Transverse colon (tissue), 4 donors: Measurements from ENCODE around the gene EMC9. TPM values are rescaled to one million over a fixed set of nuclear protein-coding genes. Genes with fewer than 3 reads are reported as not detected.

Source experiments
- DNase-seq: peaks from one replicate; pipeline ENCODE4 v3.0.0-alpha.2; 2019
- H3K27ac ChIP-seq, 4 donors: fragments of 200-600 bp; sonication (generic); 2 replicates each; pipeline ENCODE4 v1.5.1; 2016 to 2018; ENCODE audit warnings: inconsistent platforms in 4 of 4
- H3K27me3 ChIP-seq: fragments of 200-600 bp; sonication (generic); 2 replicates; pipeline ENCODE4 v1.5.1; 2017; ENCODE audit warnings: inconsistent platforms
- H3K36me3 ChIP-seq, 4 donors: fragments of 200-600 bp; sonication (generic); 2 replicates each; pipeline ENCODE4 v1.5.1; 2017 to 2019; ENCODE audit warnings: inconsistent platforms in 4 of 4
- H3K4me1 ChIP-seq, 4 donors: fragments of 200-600 bp; sonication (generic); 2 replicates each; pipeline ENCODE4 v1.5.1; 2017 to 2020; ENCODE audit warnings: inconsistent platforms in 4 of 4
- H3K4me3 ChIP-seq, 4 donors: fragments of 200-600 bp; sonication (generic); 1 replicate in 1 of 4; 2 replicates in 3 of 4; pipeline versions ENCODE4 v1.5.1 to v1.6.1; 2017 to 2019; ENCODE audit warnings: inconsistent platforms in 4 of 4
- H3K9me3 ChIP-seq, 2 donors: fragments of 200-600 bp; sonication (generic); 2 replicates each; pipeline ENCODE4 v1.5.1; 2017 to 2019; ENCODE audit warnings: inconsistent platforms in 2 of 2
- CTCF ChIP-seq, 5 experiments: fragments of 200-600 bp in 3 of 5; fragments of 450-650 bp in 2 of 5; sonication (generic) in 3 of 5; IDR thresholded peaks; 1 replicate in 2 of 5; 2 replicates in 3 of 5; pipeline ENCODE4 v1.5.1; 2016 to 2017; ENCODE audit warnings: antibody characterized with exemption in 5 of 5, inconsistent platforms in 3 of 5, mild to moderate bottlenecking in 2 of 5, moderate library complexity in 1 of 5
- EP300 ChIP-seq: sonication (generic); formaldehyde crosslinking; IDR thresholded peaks from one replicate; pipeline ENCODE4 v1.6.1; 2017; ENCODE audit warnings: antibody characterized with exemption, low read depth
- POLR2A ChIP-seq: fragments of 450-650 bp; IDR thresholded peaks from one replicate; pipeline ENCODE4 v1.6.1; 2016; ENCODE audit warnings: antibody characterized with exemption, mild to moderate bottlenecking, moderate library complexity
- POLR2AphosphoS5 ChIP-seq, 3 donors: sonication (generic); formaldehyde crosslinking; IDR thresholded peaks; one replicate each; pipeline ENCODE4 v1.6.1; 2016; ENCODE audit warnings: antibody characterized with exemption in 3 of 3
- WGBS, 2 donors: methylation state at CpG; one replicate each; pipeline ENCODE4 v1.1.5; 2018; ENCODE audit warnings: low coverage in 1 of 2; 5-methylcytosine and 5-hydroxymethylcytosine counted together
- in situ Hi-C, 4 donors: fragments of 200-750 bp; cut with MboI; loops; one replicate each; pipeline versions ENCODE4 v1.15.0 to v1.15.1; 2017; ENCODE audit warnings: low sequenced_read_pairs in 3 of 4, low pct_ligation_motif_present in 1 of 4, low pct_unique_long_range_greater_than_20kb in 1 of 4
- intact Hi-C: fragments of 100-400 bp; cut with DNase I; formaldehyde crosslinking; loops from one replicate; pipeline ENCODE4 v1.15.1; 2023; ENCODE audit warnings: low total_unique reads
- total RNA-seq, 4 donors: library from RNA; depleted of rRNA; stranded (reverse); fragments of >200 nt; gene quantifications; one replicate each; pipeline ENCODE4 v1.1.0, GENCODE V29; 2016

EMC9 gene
- total RNA-seq, 4 donors from 2014 or later = 2.2 to 15.4 (median 12.3) TPM; not detected in 1

DNA sequence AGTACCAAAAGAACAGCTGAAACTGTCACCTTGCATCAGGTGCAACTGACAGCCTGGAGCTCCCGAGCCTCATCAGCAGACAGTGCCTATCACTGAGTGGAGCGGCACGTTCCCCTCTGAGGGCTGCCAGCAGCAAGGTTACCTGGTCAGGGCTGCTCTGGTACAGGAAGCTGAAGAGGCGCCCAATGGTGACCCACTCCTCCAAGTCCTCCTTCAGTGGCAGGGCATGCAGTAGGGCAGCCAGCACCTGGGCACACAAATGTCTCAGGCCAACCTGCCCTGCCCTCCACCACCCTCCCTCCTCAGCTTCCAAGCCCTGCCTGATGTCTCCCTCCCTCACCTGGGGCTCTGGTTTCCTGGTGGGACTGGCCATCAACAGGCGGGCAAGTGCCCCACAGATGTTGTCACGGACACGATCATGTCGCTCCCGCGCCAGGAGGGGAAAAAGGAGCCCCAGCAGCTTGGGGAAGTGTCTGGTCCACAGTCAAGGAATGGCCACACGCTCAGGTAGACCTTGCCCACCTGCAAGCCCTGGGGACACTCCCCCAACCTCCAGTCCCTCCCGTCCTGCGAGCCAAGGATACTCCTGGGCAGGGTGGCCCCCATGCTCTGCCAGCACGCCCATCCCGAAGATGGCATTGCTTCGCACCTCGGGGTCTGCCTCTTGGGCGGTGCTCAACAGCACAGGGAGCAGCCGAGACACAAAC, 40.1 kb upstream of the EMC9 start:
- Histone ChIP-seq H3K4me1 (peaks cover 5 to 11% (median 6%) of the 10 kb centered on the region in 4 donors), H3K27me3 (no peaks in the 10 kb centered on the region), H3K36me3 (peaks cover 0 to 33% (median 3%) of the 10 kb centered on the region in 4 donors), H3K27ac (peak overlapping the region in 1 of 4 donors; percentile 68), H3K4me3 (no peak overlapping the region), H3K9me3 (no peaks in the 10 kb centered on the region)
- TF ChIP-seq POLR2A = no peak
- peak in 1 of 3 donors; percentile 6 for TF ChIP-seq POLR2AphosphoS5 (IDR thresholded peaks at IDR 0.05)
- in situ Hi-C loops = no loop called here
- intact Hi-C loops = no loop called here
- no peak for DNase-seq
- WGBS, 2 donors = 93% methylated on average over 19 of the region's 19 CpGs; no CpG with 5 or more reads in 1 of the 2 donors

DNA sequence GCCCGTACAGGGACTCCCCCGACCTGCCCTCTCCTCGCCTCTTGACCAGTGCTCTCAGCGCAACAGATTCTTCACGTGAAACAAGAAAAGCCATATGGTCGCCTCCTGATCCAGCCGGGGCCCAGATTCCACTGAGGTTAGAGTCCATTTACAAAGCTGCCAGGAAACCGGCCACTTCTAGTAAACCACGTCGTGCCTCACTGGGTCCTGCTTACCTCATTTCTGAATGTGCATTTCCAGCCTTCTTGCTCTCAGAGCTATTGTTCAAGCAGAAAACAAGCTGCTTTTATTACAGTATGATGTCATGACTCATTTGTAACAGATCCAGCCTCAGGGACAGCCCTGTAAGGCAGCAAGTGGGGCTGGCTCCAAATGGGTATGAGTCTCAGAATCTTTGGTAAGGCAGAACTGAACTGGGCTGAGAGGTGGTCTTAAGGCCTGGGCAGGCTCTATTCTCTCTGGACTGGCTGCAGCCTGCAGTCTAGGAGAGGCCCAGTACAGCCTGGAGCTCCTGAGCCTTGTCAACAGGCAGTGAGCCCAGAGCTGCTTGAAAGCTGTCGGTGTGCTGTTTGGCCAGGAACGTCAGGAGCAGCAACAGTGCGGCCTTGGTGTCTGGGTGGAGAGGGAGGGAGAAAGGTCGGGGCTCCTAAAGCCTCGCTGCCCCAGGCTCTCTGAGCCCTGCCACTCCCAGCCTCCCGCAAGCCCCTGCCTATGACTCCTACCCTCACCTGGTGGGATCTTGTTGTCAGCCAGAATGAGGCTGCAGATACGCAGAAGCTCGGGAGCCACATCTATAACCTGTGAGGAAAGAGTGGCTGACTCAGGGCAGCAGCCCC, 38.8 kb upstream of the EMC9 start:
- intact Hi-C loops (no loop called here), in situ Hi-C loops (no loop called here)
- Histone ChIP-seq H3K4me1 (peaks cover 5 to 11% (median 6%) of the 10 kb centered on the region in 4 donors), H3K36me3 (peaks cover 0 to 33% (median 3%) of the 10 kb centered on the region in 4 donors), H3K27ac (peak overlapping the region; percentile 68 to 78 (median 72)), H3K9me3 (no peaks in the 10 kb centered on the region), H3K27me3 (no peaks in the 10 kb centered on the region), H3K4me3 (no peak overlapping the region)
- WGBS, 2 donors = 53 to 62% methylated on average over 3 to 18 of the region's 18 CpGs
- DNase-seq = no peak
- TF ChIP-seq EP300 = no peak
- no peak for TF ChIP-seq CTCF (IDR thresholded peaks at IDR 0.05)
- TF ChIP-seq POLR2A = no peak
- TF ChIP-seq POLR2AphosphoS5 (IDR thresholded peaks at IDR 0.05) = no peak

- H3K36me3 ChIP-seq = peaks cover 0 to 30% (median 3%) of the 10 kb centered on the region in 4 donors
- intact Hi-C loops = no loop called here
- TF ChIP-seq POLR2A = no peak
- no peak for TF ChIP-seq POLR2AphosphoS5 (IDR thresholded peaks at IDR 0.05)
- no peak for TF ChIP-seq CTCF (IDR thresholded peaks at IDR 0.05)
- TF ChIP-seq EP300 = no peak
- H3K27me3 ChIP-seq = no peaks in the 10 kb centered on the region
- in situ Hi-C loops = no loop called here
- peak overlapping the region; percentile 68 to 78 (median 72) for H3K27ac ChIP-seq
- 88% methylated on average over 14 of the region's 14 CpGs; no CpG with 5 or more reads in 1 of the 2 donors for WGBS, 2 donors
- H3K4me1 ChIP-seq = peaks cover 5 to 11% (median 6%) of the 10 kb centered on the region in 4 donors
- no peak for DNase-seq
- H3K4me3 ChIP-seq = no peak overlapping the region
- no peaks in the 10 kb centered on the region for H3K9me3 ChIP-seq
These were observed 38.0 kb upstream of the EMC9 start for GRCh38 chr14:24179294-24179960.

DNA sequence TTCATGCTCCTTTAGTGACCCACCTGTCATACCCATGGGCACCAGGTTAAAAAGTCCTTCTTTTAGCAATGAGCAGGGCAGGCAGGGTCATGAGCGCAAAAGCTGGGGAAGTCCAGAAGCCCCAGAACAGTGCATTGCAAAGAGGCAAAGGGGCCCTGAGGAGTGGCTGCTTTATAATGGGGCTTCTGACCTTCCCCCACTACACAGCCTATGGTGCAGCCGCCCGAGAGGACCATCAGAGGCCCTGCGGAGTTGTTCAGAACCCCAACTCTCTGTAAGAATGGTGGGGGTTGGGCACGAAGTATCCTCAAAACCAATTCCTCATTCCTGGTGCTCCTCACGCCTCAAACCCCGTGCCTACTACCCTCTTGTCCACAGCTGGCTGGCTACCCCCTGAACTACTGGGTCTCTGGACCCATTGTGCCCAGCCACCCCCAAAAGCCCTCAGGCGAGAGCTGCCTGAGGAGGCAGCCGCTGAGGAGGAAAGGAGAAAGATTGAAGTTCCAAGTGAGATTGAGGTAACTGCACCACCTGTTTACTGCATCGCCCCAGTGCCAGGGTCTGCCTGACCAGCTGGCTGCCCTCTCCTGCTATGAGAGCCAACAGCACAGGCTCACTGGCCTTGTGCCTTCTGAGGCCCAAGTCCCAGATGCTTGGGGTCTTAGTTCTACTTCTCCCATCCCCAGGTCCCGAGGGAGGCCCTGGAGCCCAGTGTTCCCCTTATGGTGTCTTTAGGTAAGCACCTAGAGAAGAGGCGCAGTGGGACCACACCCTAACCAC, 37.2 kb upstream of the EMC9 start:
- intact Hi-C loops (no loop called here), in situ Hi-C loops (no loop called here)
- no peaks in the 10 kb centered on the region for H3K9me3 ChIP-seq
- peaks cover 0 to 22% (median 4%) of the 10 kb centered on the region in 4 donors for H3K36me3 ChIP-seq
- TF ChIP-seq POLR2AphosphoS5 (IDR thresholded peaks at IDR 0.05) = no peak
- no peak for TF ChIP-seq POLR2A
- no peak for TF ChIP-seq EP300
- TF ChIP-seq CTCF (IDR thresholded peaks at IDR 0.05) = no peak
- no peaks in the 10 kb centered on the region for H3K27me3 ChIP-seq
- peaks cover 5 to 11% (median 6%) of the 10 kb centered on the region in 4 donors for H3K4me1 ChIP-seq
- DNase-seq = no peak
- WGBS, 2 donors = 89 to 90% methylated on average over 2 to 12 of the region's 12 CpGs
- peak overlapping the region; percentile 68 to 78 (median 72) for H3K27ac ChIP-seq
- H3K4me3 ChIP-seq = no peak overlapping the region
